K562 (cell line): ENCODE results near the gene IMMP2L. TPM values are rescaled to one million over a fixed set of nuclear protein-coding genes. Genes with fewer than 3 reads are reported as not detected.
A peak's percentile ranks its signal among the peaks of the same experiment; 100 is the strongest.

Experiments used
- ATAC-seq: fragments of 200-7000 bp; cut with Tn5 transposase; 3 replicates; pipeline ENCODE4 v1.9.1; 2020; ENCODE audit warnings: moderate library complexity
- BruUV-seq: library from RNA; stranded (reverse); fragments of 400-500 nt; replicated peaks from 2 replicates; lab custom pipeline; 2021; lab: Mats Ljungman, UMichigan
- CTCF ChIA-PET: fragments of 300-600 bp; formaldehyde crosslinking; extraction: SDS; loops from one replicate; lab custom pipeline; 2021; ENCODE audit warnings: low intra/inter-chr PET ratio; lab: Yijun Ruan, JAX
- POLR2A ChIA-PET: fragments of 300-600, 350-650 bp; sonication (Branson Sonifier 250); formaldehyde crosslinking; extraction: SDS; loops from one replicate; lab custom pipeline; 2021; ENCODE audit warnings: antibody characterized with exemption, inconsistent platforms; lab: Yijun Ruan, JAX
- DNase-seq, 4 experiments: peaks; one replicate each; pipeline versions ENCODE4 v3.0.0 to v3.0.0-alpha.2; 2011 to 2018; ENCODE audit warnings: low spot score in 3 of 4, mixed read lengths in 3 of 4; ENCODE audit errors: extremely low read depth in 1 of 4
- FAIRE-seq: peaks from 2 replicates; lab custom pipeline; 2011; peaks lifted over from hg19 to GRCh38; lab: Jason Lieb, UNC
- H2AFZ ChIP-seq: 2 replicates; pipeline ENCODE4 v1.6.0; 2011; ENCODE audit warnings: low read depth, low read length, control low read depth, inconsistent platforms
- H3K27ac ChIP-seq: fragments of 200-600 bp; 3 replicates; pipeline ENCODE4 v1.8.0; 2011; ENCODE audit warnings: low read depth, mild to moderate bottlenecking, control low read depth, inconsistent platforms, low read length, moderate library complexity, mixed read lengths; ENCODE audit errors: extremely low read depth
- H3K27me3 ChIP-seq, 2 experiments: fragments of 300-600 bp in 1 of 2; 2 replicates in 1 of 2; 3 replicates in 1 of 2; pipeline versions ENCODE4 v1.6.0 to v1.8.0; 2011; ENCODE audit warnings: inconsistent platforms in 2 of 2, low read length in 2 of 2, mild to moderate bottlenecking in 1 of 2, mixed read lengths in 1 of 2, moderate library complexity in 1 of 2; ENCODE audit not compliant: control insufficient read depth in 2 of 2, insufficient read depth in 2 of 2
- H3K36me3 ChIP-seq: fragments of 300-600 bp; 3 replicates; pipeline ENCODE4 v1.8.0; 2011; ENCODE audit warnings: mild to moderate bottlenecking, low read length, inconsistent platforms; ENCODE audit not compliant: control insufficient read depth, insufficient read depth
- H3K4me1 ChIP-seq, 2 experiments: fragments of 200-600 bp in 1 of 2; replicated peaks in 1 of 2; 2 replicates in 1 of 2; 3 replicates in 1 of 2; pipeline versions ENCODE4 v1.5.1 to v1.8.0; 2011; ENCODE audit warnings: inconsistent platforms in 2 of 2, low read length in 2 of 2, mild to moderate bottlenecking in 1 of 2, mixed read lengths in 1 of 2, moderate library complexity in 1 of 2; ENCODE audit not compliant: control insufficient read depth in 2 of 2, insufficient read depth in 2 of 2
- H3K4me2 ChIP-seq: 2 replicates; pipeline ENCODE4 v1.6.1; 2011; ENCODE audit warnings: low read length, control low read depth, inconsistent platforms, mixed read lengths; ENCODE audit not compliant: insufficient read depth
- H3K4me3 ChIP-seq: fragments of 200-600 bp; sonication (generic), shearing (Covaris generic); 2 replicates; pipeline ENCODE4 v1.5.1; 2016; ENCODE audit warnings: control low read depth, inconsistent platforms
- H3K79me2 ChIP-seq: fragments of 200-600 bp; 3 replicates; pipeline ENCODE4 v1.8.0; 2011; ENCODE audit warnings: low read length, inconsistent platforms; ENCODE audit not compliant: control insufficient read depth, insufficient read depth
- H3K9ac ChIP-seq, 2 experiments: 2 replicates each; pipeline versions ENCODE4 v1.6.0 to v1.6.1; 2011; ENCODE audit warnings: low read depth in 2 of 2, low read length in 2 of 2, control low read depth in 1 of 2, inconsistent platforms in 1 of 2, mild to moderate bottlenecking in 1 of 2, mixed read lengths in 1 of 2; ENCODE audit not compliant: insufficient read depth in 1 of 2
- H3K9me1 ChIP-seq: one replicate; pipeline ENCODE4 v1.6.0; 2011; ENCODE audit warnings: inconsistent platforms, mild to moderate bottlenecking, low read length, moderate library complexity; ENCODE audit not compliant: control insufficient read depth, insufficient read depth
- H3K9me3 ChIP-seq: replicated peaks from 2 replicates; pipeline ENCODE4 v1.5.1; 2011; ENCODE audit warnings: low read depth, low read length, inconsistent platforms; ENCODE audit not compliant: control insufficient read depth, insufficient read depth
- H4K20me1 ChIP-seq: replicated peaks from 2 replicates; pipeline ENCODE4 v1.6.1; 2011; ENCODE audit warnings: low read length, inconsistent platforms, mixed read lengths; ENCODE audit not compliant: control insufficient read depth, insufficient read depth
- E2F8 ChIP-seq: fragments of 450-650 bp; IDR thresholded peaks from 2 replicates; pipeline ENCODE4 v1.7.1; 2018; ENCODE audit warnings: mild to moderate bottlenecking, low read depth; ENCODE audit not compliant: partially characterized antibody
- NBN ChIP-seq: fragments of 450-650 bp; IDR thresholded peaks from 2 replicates; pipeline ENCODE4 v1.6.1; 2016; ENCODE audit warnings: low read depth, mild to moderate bottlenecking
- NCOA4 ChIP-seq: fragments of 450-650 bp; IDR thresholded peaks from 2 replicates; pipeline ENCODE4 v1.6.1; 2018; ENCODE audit warnings: mild to moderate bottlenecking; ENCODE audit not compliant: partially characterized antibody
- NFATC3 ChIP-seq: fragments of 450-650 bp; IDR thresholded peaks from 2 replicates; pipeline ENCODE4 v1.6.1; 2017; ENCODE audit warnings: mild to moderate bottlenecking
- NFE2L1 ChIP-seq: fragments of 450-650 bp; IDR thresholded peaks from 2 replicates; pipeline ENCODE4 v1.6.1; 2016; ENCODE audit warnings: missing genetic modification characterization, low read depth, mild to moderate bottlenecking, missing compliant biosample characterization, moderate library complexity, borderline replicate concordance
- NFIC ChIP-seq: fragments of 450-650 bp; IDR thresholded peaks from 2 replicates; pipeline ENCODE4 v1.6.1; 2017; ENCODE audit warnings: mild to moderate bottlenecking, inconsistent platforms
- PKNOX1 ChIP-seq: fragments of 450-650 bp; IDR thresholded peaks from 2 replicates; pipeline ENCODE4 v1.6.1; 2016
- PTTG1 ChIP-seq: fragments of 450-650 bp; IDR thresholded peaks from 2 replicates; pipeline ENCODE4 v1.6.1; 2016; ENCODE audit warnings: low read depth, mild to moderate bottlenecking, missing genetic modification characterization, missing compliant biosample characterization
- TAF9B ChIP-seq: fragments of 450-650 bp; IDR thresholded peaks from 2 replicates; pipeline ENCODE4 v1.6.1; 2018; ENCODE audit warnings: mild to moderate bottlenecking; ENCODE audit not compliant: partially characterized antibody
- TEAD4 ChIP-seq, 2 experiments: sonication (generic) in 1 of 2; formaldehyde crosslinking in 1 of 2; IDR thresholded peaks; 2 replicates each; pipeline versions ENCODE4 v1.6.1 to v1.8.0; 2012 to 2022; ENCODE audit warnings: borderline replicate concordance in 1 of 2, inconsistent platforms in 1 of 2, low read length in 1 of 2, mild to moderate bottlenecking in 1 of 2, missing genetic modification reagents in 1 of 2
- ZNF445 ChIP-seq: fragments of 250-450 bp; sonication (Bioruptor Pico); IDR thresholded peaks from 2 replicates; pipeline ENCODE4 v1.4.0; 2020; ENCODE audit warnings: low read depth, mild to moderate bottlenecking, moderate library complexity
- WGBS: fragments of 100-300 bp; shearing (Covaris generic); methylation state at CpG from one replicate; pipeline ENCODE4 v1.1.6; 2016; ENCODE audit warnings: low coverage, mixed read lengths; ENCODE audit not compliant: insufficient coverage; ENCODE audit errors: missing lambda C conversion rate; 5-methylcytosine and 5-hydroxymethylcytosine counted together
- in situ Hi-C: fragments of 300-500 bp; cut with MboI; formaldehyde crosslinking; loops from 4 replicates; pipeline ENCODE4 v1.15.0; 2018; ENCODE audit warnings: inconsistent platforms, mixed read lengths
- intact Hi-C: fragments of 100-400 bp; cut with micrococcal nuclease; formaldehyde crosslinking; loops from 2 replicates; pipeline ENCODE4 v1.14.2; 2022
- polyA plus RNA-seq, 8 experiments: library from polyadenylated mRNA; depleted of rRNA in 4 of 8; stranded (reverse) in 5 of 8; unstranded in 3 of 8; fragments of >200 nt; fragmentation: Nextera tagmentation in 2 of 8; fragmentation: Illumina TruSeq in 1 of 8; extraction: Ambion mirVana in 2 of 8; extraction: Trizol in 1 of 8; gene quantifications; 2 replicates each; pipeline versions ENCODE4 v1.2.1 to v1.2.3, GENCODE V29; 2011 to 2014; ENCODE audit warnings: inconsistent platforms in 1 of 8, missing spikeins in 1 of 8
- total RNA-seq, 7 experiments: library from RNA; depleted of rRNA in 6 of 7; stranded (reverse); fragments of >200 nt in 6 of 7; fragmentation: Illumina TruSeq in 2 of 7; extraction: Trizol in 2 of 7; gene quantifications; 2 replicates each; pipeline versions ENCODE4 v1.2.1 to v1.2.3, GENCODE V29; 2011 to 2021; ENCODE audit warnings: low replicate concordance in 1 of 7

IMMP2L gene
- total and polyA plus RNA-seq, 9 of the 15 experiments (the other 6 are each of a cell fraction or from before 2014, with no cell fraction given), result 29.7 to 116 (median 53.0) TPM

GRCh38 chr7:111053035-111053434, 509.3 kb downstream of the IMMP2L start:
- TF ChIP-seq NFIC, result peak; percentile 74
- TF ChIP-seq E2F8, result no peak
- no peaks in the 10 kb centered on the region for H3K9me3 ChIP-seq
- H3K36me3 ChIP-seq, result no peaks in the 10 kb centered on the region
- no peak overlapping the region for H3K27ac ChIP-seq
- H3K79me2 ChIP-seq, result no peaks in the 10 kb centered on the region
- H3K4me3 ChIP-seq, result no peak overlapping the region
- H4K20me1 ChIP-seq, result no peaks in the 10 kb centered on the region
- no peaks in the 10 kb centered on the region for H3K4me1 ChIP-seq
- in situ Hi-C loops, result no loop called here
- ATAC-seq (no peak), FAIRE-seq (no peak), DNase-seq (no peak)
- no peaks in the 10 kb centered on the region for H3K9me1 ChIP-seq
- H3K27me3 ChIP-seq, result no peaks in the 10 kb centered on the region
- BruUV-seq, result no TSS peak
- 56% methylated on average over 2 of the region's 2 CpGs for WGBS
- POLR2A ChIA-PET, result no interaction called here
- no peak overlapping the region for H3K9ac ChIP-seq
- no peak overlapping the region for H2AFZ ChIP-seq
- intact Hi-C loops, result no loop called here
- H3K4me2 ChIP-seq, result no peak overlapping the region
- CTCF ChIA-PET, result no interaction called here

GRCh38 chr7:111051832-111052231, 510.5 kb downstream of the IMMP2L start:
- in situ Hi-C loops (no loop called here), intact Hi-C loops (no loop called here)
- no peak for DNase-seq
- no peaks in the 10 kb centered on the region for H3K79me2 ChIP-seq
- H3K9ac ChIP-seq, result no peak overlapping the region
- no peaks in the 10 kb centered on the region for H3K27me3 ChIP-seq
- H3K4me2 ChIP-seq, result no peak overlapping the region
- H3K4me3 ChIP-seq, result no peak overlapping the region
- no peak for TF ChIP-seq NFE2L1
- no peak for TF ChIP-seq NBN
- TF ChIP-seq PKNOX1, result no peak
- no peak for TF ChIP-seq TAF9B
- TF ChIP-seq ZNF445, result no peak
- TF ChIP-seq NFATC3, result no peak
- no peak for TF ChIP-seq TEAD4 (IDR thresholded peaks at IDR 0.05; ENCODE audit: low read length)
- no peak for TF ChIP-seq TEAD4 (CRISPR knock-in tag; IDR thresholded peaks at IDR 0.05; ENCODE audit: borderline replicate concordance)
- TF ChIP-seq PTTG1 (tag), result no peak
- no peak for TF ChIP-seq NCOA4
- H3K36me3 ChIP-seq, result no peaks in the 10 kb centered on the region
- no peak overlapping the region for H3K27ac ChIP-seq
- no peak overlapping the region for H2AFZ ChIP-seq
- ATAC-seq, result no peak
- WGBS, result 50% methylated on average over 1 of the region's 1 CpG
- H3K9me3 ChIP-seq, result no peaks in the 10 kb centered on the region
- no peaks in the 10 kb centered on the region for H3K9me1 ChIP-seq
- CTCF ChIA-PET, result no interaction called here
- H3K4me1 ChIP-seq, result no peaks in the 10 kb centered on the region
- POLR2A ChIA-PET, result no interaction called here
- no peaks in the 10 kb centered on the region for H4K20me1 ChIP-seq
- BruUV-seq, result no TSS peak
- FAIRE-seq, result no peak
